Tongue (tissue), 2 donors: Measurements from ENCODE around the gene NUDT16. TPM values are rescaled to one million over a fixed set of nuclear protein-coding genes. Genes with fewer than 3 reads are reported as not detected.
"Not testable (repeated sequence)": the region's sequence is repeated elsewhere in the genome, so short reads cannot be mapped to it uniquely, and the experiment has no call there.

Experiments used
- DNase-seq: peaks from one replicate; pipeline ENCODE4 v3.0.0-alpha.2; 2015
- total RNA-seq: library from RNA; depleted of rRNA; stranded (reverse); fragments of >200 nt; gene quantifications from one replicate; pipeline ENCODE4 v1.2.3, GENCODE V29; 2014

The NUDT16 gene
- total RNA-seq, result 22.5 TPM

- peak; percentile 98 for DNase-seq
These were observed at the start of gene NUDT16 for GRCh38 chr3:131381445-131382291. Gene NUDT16, plus strand, starts transcription at chr3:131381774. Its CDS starts 31 bp downstream, at chr3:131381805.

DNA sequence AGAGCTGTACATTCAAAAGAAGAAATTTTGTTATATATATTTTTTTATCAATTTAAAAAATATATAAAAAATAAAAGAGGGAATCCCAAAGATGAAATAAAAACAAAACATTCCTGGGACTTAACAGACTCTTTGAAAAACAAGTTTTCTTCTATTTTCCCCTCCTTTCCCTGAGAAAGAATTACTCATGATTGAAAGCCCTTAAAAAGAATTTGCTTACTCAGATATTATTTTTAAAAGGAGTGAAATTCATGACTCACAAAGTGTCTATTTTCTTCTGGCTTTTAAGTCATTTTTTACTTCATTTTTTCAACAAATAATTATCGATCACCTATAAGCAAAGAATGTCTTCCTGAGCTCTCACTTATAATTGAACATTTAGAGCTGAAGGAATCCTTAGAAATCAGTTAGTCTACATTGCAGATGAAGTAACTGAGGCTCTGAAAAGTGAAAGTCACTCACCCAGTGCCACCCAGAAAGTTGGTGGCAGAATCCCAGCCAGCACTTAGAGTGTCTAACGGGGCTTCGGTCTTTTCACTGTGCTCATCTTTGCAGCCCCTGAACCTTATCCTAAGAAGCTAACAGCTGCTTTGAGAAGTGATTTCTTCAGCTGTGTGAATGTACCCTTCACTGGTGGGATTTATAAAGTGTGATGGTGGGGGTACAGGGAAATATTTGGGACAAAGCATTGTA lies 42.5 kb upstream of the NUDT16 start:
- DNase-seq, result no peak

- DNase-seq, result no peak
These were observed 39.8 kb upstream of the NUDT16 start for GRCh38 chr3:131341761-131342160.

DNA sequence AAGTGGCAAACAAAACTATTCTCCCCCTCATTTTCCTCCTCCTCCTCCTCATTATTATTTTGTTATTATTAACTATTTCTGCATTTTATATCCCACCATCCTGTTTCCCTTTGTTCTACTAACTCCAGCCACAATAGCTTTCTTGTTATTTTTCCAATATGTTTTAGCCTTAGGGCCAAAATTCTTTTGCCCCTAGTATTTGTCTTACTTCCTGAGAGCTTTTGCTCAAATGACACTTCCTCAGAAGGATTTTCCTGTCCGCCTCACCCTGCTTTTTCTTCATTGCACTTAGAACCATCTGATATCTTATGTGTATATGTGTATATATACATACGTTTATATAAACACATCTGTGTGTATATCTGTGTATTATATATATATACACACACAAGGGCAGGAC lies 32.7 kb upstream of the NUDT16 start:
- DNase-seq, result no peak

DNA sequence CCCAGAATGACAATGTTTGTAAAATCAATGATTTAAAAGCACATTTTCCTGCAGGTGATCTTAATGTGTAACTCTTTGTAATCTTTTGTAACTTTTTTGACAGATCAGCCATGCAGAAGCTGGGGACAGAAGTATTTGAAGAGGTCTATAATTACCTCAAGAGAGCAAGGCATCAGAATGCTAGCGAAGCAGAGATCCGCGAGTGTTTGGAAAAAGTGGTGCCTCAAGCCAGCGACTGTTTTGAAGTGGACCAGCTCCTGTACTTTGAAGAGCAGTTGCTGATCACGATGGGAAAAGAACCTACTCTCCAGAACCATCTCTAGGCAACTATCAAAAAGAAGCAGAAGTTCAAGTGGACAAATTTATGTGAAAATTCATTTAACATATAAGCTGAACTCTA lies 32.1 kb upstream of the NUDT16 start:
- no peak for DNase-seq

GRCh38 chr3:131349946-131350347 lies 31.6 kb upstream of the NUDT16 start:
- no peak for DNase-seq

GRCh38 chr3:131350506-131350905 lies 31.1 kb upstream of the NUDT16 start:
- no peak for DNase-seq

DNA sequence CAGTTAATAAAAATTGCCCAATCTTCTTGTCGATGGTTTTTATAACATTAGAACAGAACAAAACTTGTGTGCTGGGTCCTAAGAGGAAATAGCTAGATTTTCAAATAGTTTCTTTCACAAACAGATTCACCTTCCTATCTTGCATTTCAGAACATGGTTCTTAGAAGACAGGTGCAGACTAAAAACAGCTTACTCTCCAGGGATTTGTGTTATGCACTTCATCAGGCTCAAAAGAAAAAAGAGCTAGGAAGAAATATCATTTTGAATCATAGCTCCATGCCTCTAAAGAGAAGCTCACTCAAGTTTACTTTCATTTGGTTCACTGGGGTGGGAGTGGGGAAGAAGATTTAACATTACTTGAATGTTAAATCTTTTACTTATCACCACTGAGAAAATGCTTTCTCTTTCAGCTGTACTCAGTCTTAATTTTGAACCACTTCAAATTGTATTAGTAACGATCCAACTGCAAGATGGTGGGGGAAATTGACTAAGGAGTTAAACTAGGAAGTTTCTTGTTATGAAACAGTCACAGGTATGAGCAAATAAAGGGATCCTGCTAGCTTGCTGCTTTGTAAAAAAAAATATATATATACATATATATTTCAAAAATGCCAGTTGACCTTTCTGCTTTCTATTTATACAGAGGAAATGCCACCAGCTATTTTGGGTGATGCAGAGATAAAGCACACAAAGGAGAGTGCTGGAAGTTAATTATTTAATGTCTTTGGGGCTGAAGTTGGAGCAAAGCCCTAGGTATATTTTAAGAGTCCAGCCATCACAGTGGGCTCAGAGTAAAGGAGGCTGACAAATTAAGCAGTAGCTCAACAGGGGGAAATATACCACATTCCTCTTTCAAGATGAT lies 28.3 kb upstream of the NUDT16 start:
- no peak for DNase-seq

DNA sequence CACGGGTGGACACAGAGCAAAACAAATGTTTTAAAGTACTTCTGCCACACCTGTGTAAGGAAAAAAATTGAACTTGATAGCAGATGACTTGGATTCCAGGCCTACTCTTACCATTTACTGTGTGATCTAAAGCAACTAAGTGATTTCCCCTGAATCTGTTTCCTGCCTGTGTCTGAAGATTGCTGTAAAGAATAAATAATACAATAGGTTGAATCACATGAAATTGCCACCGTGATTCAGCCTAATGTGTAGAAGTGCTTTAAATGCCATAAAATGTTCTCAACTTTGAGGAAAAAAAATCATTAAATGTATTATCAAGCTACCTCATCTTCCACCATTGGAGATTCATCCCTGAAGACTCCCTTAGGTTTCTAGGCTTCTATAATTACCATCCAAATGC lies 27.6 kb upstream of the NUDT16 start:
- no peak for DNase-seq

DNA sequence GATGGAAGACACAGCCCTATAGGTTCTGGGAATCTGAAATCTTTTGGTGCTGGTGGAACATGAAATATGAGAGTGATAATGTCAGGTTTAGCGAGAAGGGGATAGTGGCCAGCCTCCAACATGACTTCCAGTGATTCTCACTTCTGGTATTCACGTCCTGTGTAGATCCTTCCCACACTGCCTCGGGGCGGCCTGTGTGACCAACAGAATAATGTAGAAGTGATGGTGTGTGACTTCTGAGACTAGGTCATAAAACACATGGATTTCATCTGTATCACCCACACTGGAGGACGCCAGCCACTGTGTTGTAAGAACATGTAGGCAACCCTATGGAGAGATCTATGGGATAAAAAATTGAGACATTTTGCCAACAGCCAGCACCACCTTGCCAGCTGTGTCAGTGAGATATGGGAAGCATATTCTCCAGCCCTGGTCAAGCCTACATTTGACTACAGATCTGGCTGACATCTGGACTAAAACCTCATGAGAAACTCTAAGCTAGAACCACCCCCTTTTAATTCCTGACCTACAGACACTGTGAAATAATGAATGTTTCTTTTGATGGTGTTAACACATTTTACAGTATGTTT lies 25.5 kb upstream of the NUDT16 start:
- no peak for DNase-seq

GRCh38 chr3:131357275-131357674 lies 24.3 kb upstream of the NUDT16 start:
- DNase-seq, result no peak

GRCh38 chr3:131360191-131360755 lies 21.3 kb upstream of the NUDT16 start:
- peak; percentile 25 for DNase-seq

DNA sequence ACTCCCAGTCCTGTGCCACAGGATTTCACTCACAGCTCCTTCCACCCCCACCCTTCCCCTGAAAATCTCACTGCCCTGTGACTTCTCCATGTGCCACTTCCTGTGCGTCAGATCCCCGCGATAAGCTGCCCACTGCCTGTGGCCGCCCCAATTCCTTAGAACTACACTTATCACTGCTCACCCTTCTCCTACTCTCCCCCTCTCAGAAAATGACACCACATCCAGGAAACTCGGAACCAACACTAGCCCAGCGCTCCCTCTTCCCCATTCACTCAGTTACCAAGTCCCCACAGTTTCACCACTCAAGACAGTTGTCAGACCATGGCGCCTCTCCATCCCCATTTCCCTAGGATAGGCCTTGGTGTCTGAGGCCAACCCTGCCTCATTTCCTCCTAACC lies 20.5 kb upstream of the NUDT16 start:
- DNase-seq, result not testable (repeated sequence)

GRCh38 chr3:131361464-131362421 lies 19.8 kb upstream of the NUDT16 start:
- DNase-seq, result peak; percentile 69

DNA sequence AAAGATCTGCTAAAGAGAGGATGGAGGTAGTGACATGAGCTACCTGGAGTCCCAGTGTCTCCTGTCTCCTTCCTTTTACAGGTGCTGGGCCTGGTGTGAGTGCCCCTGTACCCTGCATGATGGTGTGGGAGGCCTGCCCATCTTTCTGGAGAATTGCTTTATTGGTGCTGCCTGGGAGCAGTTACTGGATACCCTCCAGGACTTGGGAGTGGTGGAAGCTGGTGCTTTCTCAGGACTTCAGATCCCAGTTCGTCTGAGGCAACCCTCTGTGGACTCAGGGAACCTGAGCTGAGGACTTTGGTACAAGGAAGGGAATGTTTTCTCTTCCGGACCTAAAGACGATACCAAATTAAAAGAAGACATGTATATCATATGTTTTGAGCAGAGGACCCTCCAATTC lies 18.3 kb upstream of the NUDT16 start:
- no peak for DNase-seq

DNA sequence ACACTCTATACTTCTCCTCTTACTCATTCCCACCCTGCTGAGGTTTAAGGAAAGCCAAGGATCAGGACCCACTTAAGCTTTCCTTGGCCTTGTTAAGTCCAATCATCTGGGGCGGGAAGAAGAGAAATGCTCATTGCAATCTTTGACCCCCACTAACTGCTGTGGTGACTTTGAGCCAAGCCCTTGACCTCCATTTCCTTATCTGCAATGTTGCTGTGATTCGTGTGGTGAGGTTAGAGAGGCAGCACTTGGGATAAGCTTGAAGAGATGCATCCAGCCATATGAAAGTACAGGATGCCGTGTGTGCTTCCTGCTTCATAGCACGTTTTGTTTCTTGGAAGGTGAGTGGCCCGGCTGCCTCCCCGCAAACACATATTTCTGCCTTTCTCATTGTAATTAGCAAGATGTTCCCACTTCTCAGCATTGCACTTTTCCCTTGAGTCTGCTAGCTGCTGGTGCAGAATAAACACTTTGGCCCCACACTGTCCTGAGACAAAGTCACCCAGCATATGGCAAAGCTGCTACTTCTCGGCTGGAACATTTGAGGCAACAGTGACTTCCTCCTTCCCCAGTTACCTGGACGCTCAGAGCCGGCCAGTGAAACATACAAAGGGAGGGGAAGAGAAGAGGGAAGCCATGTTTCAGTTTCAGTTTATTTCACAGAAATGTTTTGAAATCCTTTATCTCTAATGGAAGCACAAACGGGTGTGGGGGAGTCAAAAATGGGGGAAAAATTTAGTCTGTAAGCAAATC lies 10.5 kb upstream of the NUDT16 start:
- DNase-seq, result no peak

DNA sequence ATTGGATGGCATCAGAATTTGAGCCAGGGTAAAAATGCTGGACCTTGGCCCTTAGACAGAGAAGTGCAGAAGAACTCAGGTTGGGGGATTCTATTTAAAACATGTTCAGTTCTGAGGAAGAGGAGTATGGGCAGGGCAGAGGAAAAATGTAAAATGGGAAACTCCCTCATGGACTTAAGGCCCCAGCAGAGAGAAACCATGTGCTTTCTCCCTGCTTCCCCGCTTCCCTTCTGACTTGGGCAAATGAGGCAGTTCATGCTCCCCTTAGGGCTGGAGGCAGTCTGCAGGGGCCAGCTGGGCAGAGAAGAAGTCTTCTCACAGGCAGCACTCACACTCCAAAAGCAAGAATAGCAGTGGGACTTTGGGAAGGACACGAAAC lies 9.9 kb upstream of the NUDT16 start:
- DNase-seq, result no peak

DNA sequence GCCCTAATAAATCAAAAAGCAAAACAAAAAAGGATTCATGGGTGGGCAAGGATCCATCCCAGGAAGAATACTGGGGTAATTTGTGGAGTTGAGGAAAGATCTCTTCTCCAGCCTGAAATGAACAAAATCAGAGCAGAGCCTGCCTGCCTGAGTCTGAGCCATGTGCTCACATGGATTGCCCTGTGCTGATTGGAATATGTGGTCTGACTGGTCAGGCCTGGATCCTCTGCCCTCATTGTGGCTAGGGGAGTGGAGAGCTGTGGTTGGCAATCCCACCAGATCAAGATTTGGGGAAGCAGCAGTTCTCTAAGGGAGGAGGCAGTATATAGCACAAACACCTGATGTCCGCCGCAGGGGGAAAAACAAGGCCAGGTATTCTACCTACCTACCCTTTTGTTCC lies 6.8 kb upstream of the NUDT16 start:
- DNase-seq, result no peak

- peak; percentile 13 for DNase-seq
These were observed 641 bp upstream of the NUDT16 start for GRCh38 chr3:131380821-131381444.
